GM21737 (cell line): ENCODE data around the gene CENATAC.
"Not testable (repeated sequence)": the region's sequence is repeated elsewhere in the genome, so short reads cannot be mapped to it uniquely, and the experiment has no call there.

Source experiments
- ATAC-seq: cut with Tn5 transposase; IDR thresholded peaks from one replicate; pipeline ENCODE4 v1.9.1; 2021; ENCODE audit warnings: mild to moderate bottlenecking, moderate library complexity; ENCODE audit not compliant: unreplicated experiment

The CENATAC gene

GRCh38 chr11:119025978-119026766 is 28.2 kb downstream of the CENATAC start:
- ATAC-seq, result no peak

GRCh38 chr11:119026970-119027369 is 29.0 kb downstream of the CENATAC start:
- ATAC-seq, result no peak

- ATAC-seq, result no peak
Measured at GRCh38 chr11:119027561-119028345, 29.8 kb downstream of the CENATAC start.

GRCh38 chr11:119028346-119029068 is 30.6 kb downstream of the CENATAC start:
- ATAC-seq, result no peak

GRCh38 chr11:119029069-119029339 is 31.1 kb downstream of the CENATAC start:
- no peak for ATAC-seq

- ATAC-seq, result peak; percentile 2
Measured at GRCh38 chr11:119029340-119030028, 31.5 kb downstream of the CENATAC start.

GRCh38 chr11:119030029-119030328 is 32.0 kb downstream of the CENATAC start:
- peak; percentile 9 for ATAC-seq

GRCh38 chr11:119030329-119031047 is 32.5 kb downstream of the CENATAC start, which contains the start of gene SLC37A4:
TSS of gene SLC37A4 (minus strand) at chr11:119030877.
- ATAC-seq, result peak; percentile 77

- ATAC-seq, result no peak
Measured at GRCh38 chr11:119031912-119032280, 34.0 kb downstream of the CENATAC start.

- not testable (repeated sequence) for ATAC-seq
Measured at GRCh38 chr11:119033421-119033820, 35.5 kb downstream of the CENATAC start.

- no peak for ATAC-seq
Measured at GRCh38 chr11:119034813-119035212, 36.9 kb downstream of the CENATAC start.

- ATAC-seq, result no peak
Measured at GRCh38 chr11:119038884-119039283, 40.9 kb downstream of the CENATAC start.

GRCh38 chr11:119039471-119039870 is 41.5 kb downstream of the CENATAC start:
- not testable (repeated sequence) for ATAC-seq

- ATAC-seq, result no peak
Measured at GRCh38 chr11:119041821-119042514, 44.0 kb downstream of the CENATAC start.

GRCh38 chr11:119042927-119043326 is 45.0 kb downstream of the CENATAC start:
- ATAC-seq, result no peak

- ATAC-seq, result no peak
Measured at GRCh38 chr11:119044708-119045107, 46.8 kb downstream of the CENATAC start.

- ATAC-seq, result no peak
Measured at GRCh38 chr11:119046489-119046888, 48.6 kb downstream of the CENATAC start.

- ATAC-seq, result no peak
Measured at GRCh38 chr11:119047205-119047604, 49.3 kb downstream of the CENATAC start.

GRCh38 chr11:119048644-119049043 is 50.7 kb downstream of the CENATAC start:
- ATAC-seq, result no peak

GRCh38 chr11:119049081-119049480 is 51.1 kb downstream of the CENATAC start:
- ATAC-seq, result no peak
